ENCODE measurements around the gene PIGN.

DNA sequence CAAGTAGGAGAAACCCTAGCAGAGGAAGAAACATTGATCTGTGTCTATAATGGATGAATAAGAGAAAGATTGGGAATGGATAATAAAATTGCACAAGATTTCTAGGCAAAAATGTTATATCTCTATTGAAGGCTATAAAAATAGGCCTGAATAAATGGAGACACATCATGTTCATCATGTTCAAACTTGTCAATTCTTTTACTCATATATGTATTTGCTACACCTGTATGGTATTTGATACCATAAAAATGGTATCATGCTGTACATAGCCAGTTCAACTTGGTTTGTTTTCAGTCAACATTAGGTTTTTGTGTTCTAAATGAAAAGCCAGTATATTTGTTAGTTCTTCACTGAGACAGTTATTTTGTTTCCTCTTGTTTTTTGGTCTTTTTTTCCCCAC lies 161.9 kb downstream of the PIGN start:
- TF ChIP-seq SP1 (IDR thresholded peaks at IDR 0.05), result no peak
- TF ChIP-seq, protein P1, sequence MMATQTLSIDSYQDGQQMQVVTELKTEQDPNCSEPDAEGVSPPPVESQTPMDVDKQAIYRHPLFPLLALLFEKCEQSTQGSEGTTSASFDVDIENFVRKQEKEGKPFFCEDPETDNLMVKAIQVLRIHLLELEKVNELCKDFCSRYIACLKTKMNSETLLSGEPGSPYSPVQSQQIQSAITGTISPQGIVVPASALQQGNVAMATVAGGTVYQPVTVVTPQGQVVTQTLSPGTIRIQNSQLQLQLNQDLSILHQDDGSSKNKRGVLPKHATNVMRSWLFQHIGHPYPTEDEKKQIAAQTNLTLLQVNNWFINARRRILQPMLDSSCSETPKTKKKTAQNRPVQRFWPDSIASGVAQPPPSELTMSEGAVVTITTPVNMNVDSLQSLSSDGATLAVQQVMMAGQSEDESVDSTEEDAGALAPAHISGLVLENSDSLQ (IDR thresholded peaks at IDR 0.05), result no peak
- TF ChIP-seq FOXM1 (IDR thresholded peaks at IDR 0.05; ENCODE audit: borderline replicate concordance), result no peak
- TF ChIP-seq FOXK2 (IDR thresholded peaks at IDR 0.05), result no peak
- no peak for TF ChIP-seq L3MBTL2 (conservative IDR thresholded peaks at IDR 0.05)
- no peak for TF ChIP-seq ELF4 (IDR thresholded peaks at IDR 0.05)
- no peak for TF ChIP-seq BHLHE40 (IDR thresholded peaks at IDR 0.05; ENCODE audit: borderline replicate concordance)
- TF ChIP-seq NFRKB (IDR thresholded peaks at IDR 0.05), result no peak
- no peak for TF ChIP-seq TARDBP (IDR thresholded peaks at IDR 0.05)
- no peak for TF ChIP-seq LEF1 (IDR thresholded peaks at IDR 0.05; ENCODE audit: borderline replicate concordance)
- TF ChIP-seq ARNT (IDR thresholded peaks at IDR 0.05), result no peak
